IMR-90 (cell line): ENCODE results near the gene PPP6R3. TPM values are rescaled to one million over a fixed set of nuclear protein-coding genes. Genes with fewer than 3 reads are reported as not detected.

ENCODE experiments used
- ATAC-seq: fragments of 200-7000 bp; cut with Tn5 transposase; 2 replicates; pipeline ENCODE4 v1.9.1; 2020; ENCODE audit warnings: low read depth, mild to moderate bottlenecking, moderate library complexity
- BruUV-seq: library from RNA; stranded (reverse); fragments of 400-500 nt; replicated peaks from 2 replicates; lab custom pipeline; 2021; lab: Mats Ljungman, UMichigan
- CTCF ChIA-PET: fragments of 300-600 bp; formaldehyde crosslinking; extraction: SDS; loops from one replicate; lab custom pipeline; 2021; ENCODE audit warnings: antibody characterized with exemption; lab: Yijun Ruan, JAX
- POLR2A ChIA-PET: fragments of 300-600 bp; sonication (Branson Sonifier 250); formaldehyde crosslinking; loops from one replicate; lab custom pipeline; 2022; ENCODE audit warnings: antibody characterized with exemption; ENCODE audit not compliant: unreplicated experiment; lab: Charles Lee
- DNase-seq: peaks from one replicate; pipeline ENCODE4 v3.0.0; 2013
- H2AFZ ChIP-seq: replicated peaks from 2 replicates; pipeline ENCODE3; 2013; ENCODE audit warnings: low read length, mild to moderate bottlenecking; ENCODE audit not compliant: poor library complexity
- H2AK5ac ChIP-seq: 2 replicates; pipeline ENCODE4 v1.6.1; 2013; ENCODE audit warnings: low read depth, low read length, inconsistent platforms
- H2AK9ac ChIP-seq: replicated peaks from 2 replicates; pipeline ENCODE3; 2013; ENCODE audit warnings: mild to moderate bottlenecking, low read depth, low read length, moderate library complexity; ENCODE audit not compliant: poor library complexity
- H2BK120ac ChIP-seq: 2 replicates; pipeline ENCODE4 v1.6.1; 2013; ENCODE audit warnings: low read depth, low read length, inconsistent platforms
- H2BK15ac ChIP-seq: 3 replicates; pipeline ENCODE4 v1.6.1; 2013; ENCODE audit warnings: low read depth, low read length, inconsistent platforms
- H2BK20ac ChIP-seq: 2 replicates; pipeline ENCODE4 v1.6.1; 2013; ENCODE audit warnings: low read depth, mild to moderate bottlenecking, inconsistent platforms, low read length, moderate library complexity
- H2BK5ac ChIP-seq: 2 replicates; pipeline ENCODE4 v1.6.1; 2013; ENCODE audit warnings: mild to moderate bottlenecking, low read depth, low read length, inconsistent platforms; ENCODE audit not compliant: poor library complexity, severe bottlenecking
- H3K14ac ChIP-seq: replicated peaks from 2 replicates; pipeline ENCODE4 v1.6.1; 2013; ENCODE audit warnings: low read depth, low read length, inconsistent platforms
- H3K18ac ChIP-seq: 2 replicates; pipeline ENCODE4 v1.6.1; 2013; ENCODE audit warnings: low read depth, low read length, control low read depth
- H3K23ac ChIP-seq: 2 replicates; pipeline ENCODE4 v1.6.1; 2013; ENCODE audit warnings: low read depth, low read length, inconsistent platforms
- H3K27ac ChIP-seq: 2 replicates; pipeline ENCODE4 v1.5.1; 2013; ENCODE audit warnings: mild to moderate bottlenecking, control low read depth, low read length; ENCODE audit not compliant: insufficient read depth
- H3K27me3 ChIP-seq: 2 replicates; pipeline ENCODE4 v1.6.1; 2013; ENCODE audit warnings: low read length; ENCODE audit not compliant: control insufficient read depth, insufficient read depth
- H3K36me3 ChIP-seq: 2 replicates; pipeline ENCODE4 v1.6.1; 2013; ENCODE audit warnings: low read length, mixed read lengths; ENCODE audit not compliant: control insufficient read depth, insufficient read depth
- H3K4ac ChIP-seq: 2 replicates; pipeline ENCODE4 v1.6.1; 2013; ENCODE audit warnings: low read depth, low read length, inconsistent platforms
- H3K4me1 ChIP-seq: 2 replicates; pipeline ENCODE4 v1.6.1; 2013; ENCODE audit warnings: low read length, mixed read lengths; ENCODE audit not compliant: control insufficient read depth, insufficient read depth
- H3K4me2 ChIP-seq: 2 replicates; pipeline ENCODE4 v1.6.1; 2013; ENCODE audit warnings: low read depth, mild to moderate bottlenecking, control low read depth, low read length, moderate library complexity
- H3K4me3 ChIP-seq: 2 replicates; pipeline ENCODE4 v1.5.1; 2013; ENCODE audit warnings: low read depth, mild to moderate bottlenecking, control low read depth, low read length, moderate library complexity; ENCODE audit not compliant: insufficient read depth
- H3K56ac ChIP-seq: 2 replicates; pipeline ENCODE4 v1.6.1; 2013; ENCODE audit warnings: low read length, inconsistent platforms; ENCODE audit not compliant: insufficient read depth; ENCODE audit errors: extremely low read depth
- H3K79me1 ChIP-seq, 2 experiments: 2 replicates each; pipeline ENCODE4 v1.6.1; 2013; ENCODE audit warnings: low read length in 2 of 2, inconsistent platforms in 1 of 2, low read depth in 1 of 2
- H3K9ac ChIP-seq: 2 replicates; pipeline ENCODE4 v1.6.1; 2013; ENCODE audit warnings: low read depth, low read length, control low read depth
- H3K9me1 ChIP-seq: 2 replicates; pipeline ENCODE4 v1.6.1; 2013; ENCODE audit warnings: low read length, inconsistent platforms; ENCODE audit not compliant: insufficient read depth
- H3K9me3 ChIP-seq: 2 replicates; pipeline ENCODE4 v1.6.1; 2013; ENCODE audit warnings: low read length; ENCODE audit not compliant: control insufficient read depth, insufficient read depth
- H4K20me1 ChIP-seq: 2 replicates; pipeline ENCODE4 v1.6.1; 2013; ENCODE audit warnings: low read length, inconsistent platforms; ENCODE audit not compliant: insufficient read depth
- H4K5ac ChIP-seq: 2 replicates; pipeline ENCODE4 v1.6.1; 2013; ENCODE audit warnings: mild to moderate bottlenecking, low read depth, low read length, control low read depth
- H4K8ac ChIP-seq, 2 experiments: 2 replicates each; pipeline ENCODE4 v1.6.1; 2013; ENCODE audit warnings: low read depth in 2 of 2, low read length in 2 of 2, control low read depth in 1 of 2, inconsistent platforms in 1 of 2
- H4K91ac ChIP-seq: 2 replicates; pipeline ENCODE4 v1.6.1; 2013; ENCODE audit warnings: low read depth, low read length, inconsistent platforms; ENCODE audit not compliant: insufficient read depth
- BHLHE40 ChIP-seq: fragments of 150-350 bp; IDR thresholded peaks from 2 replicates; pipeline ENCODE4 v1.6.1; 2016; ENCODE audit warnings: mild to moderate bottlenecking, low read depth, low read length
- CEBPB ChIP-seq: IDR thresholded peaks from 2 replicates; pipeline ENCODE4 v1.6.1; 2012; ENCODE audit warnings: low read depth, low read length, improper control_type of control experiment
- CHD1 ChIP-seq: IDR thresholded peaks from 2 replicates; pipeline ENCODE4 v1.6.1; 2012; ENCODE audit warnings: low read depth, low read length, improper control_type of control experiment
- CTCF ChIP-seq: conservative IDR thresholded peaks from 2 replicates; pipeline ENCODE4 v1.5.1; 2012; ENCODE audit warnings: mild to moderate bottlenecking, low read depth, low read length, improper control_type of control experiment
- ELK1 ChIP-seq: fragments of 150-350 bp; IDR thresholded peaks from 2 replicates; pipeline ENCODE4 v1.6.1; 2016; ENCODE audit warnings: low read depth, mild to moderate bottlenecking, low read length, moderate library complexity, borderline replicate concordance
- FOS ChIP-seq: fragments of 150-350 bp; IDR thresholded peaks from 2 replicates; pipeline ENCODE4 v1.6.1; 2016; ENCODE audit warnings: low read depth, low read length
- MAFK ChIP-seq: IDR thresholded peaks from 2 replicates; pipeline ENCODE4 v1.6.1; 2012; ENCODE audit warnings: low read depth, low read length, improper control_type of control experiment
- MAZ ChIP-seq: IDR thresholded peaks from 2 replicates; pipeline ENCODE4 v1.6.1; 2012; ENCODE audit warnings: low read depth, mild to moderate bottlenecking, low read length, improper control_type of control experiment, moderate library complexity, borderline replicate concordance
- MXI1 ChIP-seq: IDR thresholded peaks from 2 replicates; pipeline ENCODE4 v1.6.1; 2012; ENCODE audit warnings: low read depth, mild to moderate bottlenecking, low read length, moderate library complexity, borderline replicate concordance
- NFE2L2 ChIP-seq: fragments of 150-350 bp; IDR thresholded peaks from 2 replicates; pipeline ENCODE4 v1.6.1; 2016; ENCODE audit warnings: low read depth, mild to moderate bottlenecking, low read length
- POLR2A ChIP-seq: IDR thresholded peaks from 2 replicates; pipeline ENCODE4 v1.6.1; 2012; ENCODE audit warnings: mild to moderate bottlenecking, low read depth, low read length
- RAD21 ChIP-seq: IDR thresholded peaks from 2 replicates; pipeline ENCODE4 v1.6.1; 2012; ENCODE audit warnings: low read length, improper control_type of control experiment
- RCOR1 ChIP-seq: IDR thresholded peaks from 2 replicates; pipeline ENCODE4 v1.6.1; 2012; ENCODE audit warnings: mild to moderate bottlenecking, low read length, improper control_type of control experiment; ENCODE audit not compliant: insufficient replicate concordance
- RFX5 ChIP-seq: IDR thresholded peaks from 2 replicates; pipeline ENCODE4 v1.8.0; 2012; ENCODE audit warnings: low read depth, mild to moderate bottlenecking, low read length, moderate library complexity
- SMC3 ChIP-seq: fragments of 150-350 bp; IDR thresholded peaks from 2 replicates; pipeline ENCODE4 v1.6.1; 2016; ENCODE audit warnings: low read depth, mild to moderate bottlenecking, antibody characterized with exemption, low read length, moderate library complexity
- USF2 ChIP-seq: fragments of 150-350 bp; IDR thresholded peaks from 2 replicates; pipeline ENCODE4 v1.6.1; 2017; ENCODE audit warnings: mild to moderate bottlenecking, antibody characterized with exemption, low read length, low read depth
- WGBS, 2 experiments: methylation state at CpG; one replicate each; pipeline versions ENCODE4 v1.1.5 to v1.1.7; 2013; ENCODE audit warnings: missing lambda C conversion rate in 2 of 2; ENCODE audit not compliant: insufficient read length in 1 of 2; ENCODE audit errors: extremely low coverage in 2 of 2; 5-methylcytosine and 5-hydroxymethylcytosine counted together
- dilution Hi-C: fragments of 300-500 bp; cut with HindIII; formaldehyde crosslinking; loops from one replicate; pipeline ENCODE4 v1.14.3; 2018; ENCODE audit warnings: low sequenced_read_pairs; ENCODE audit not compliant: unreplicated experiment
- in situ Hi-C: fragments of 300-500 bp; cut with MboI; formaldehyde crosslinking; loops from 3 replicates; pipeline ENCODE4 v1.14.3; 2019; ENCODE audit warnings: low sequenced_read_pairs, inconsistent platforms, mixed read lengths
- intact Hi-C: fragments of 100-400 bp; cut with micrococcal nuclease; formaldehyde crosslinking; loops from 2 replicates; pipeline ENCODE4 v1.10.0; 2022
- polyA plus RNA-seq, 3 experiments: library from polyadenylated mRNA; depleted of rRNA; stranded (reverse); fragments of >200 nt; gene quantifications; 2 replicates each; pipeline ENCODE4 v1.2.3, GENCODE V29; 2012; ENCODE audit warnings: low replicate concordance in 1 of 3
- total RNA-seq: library from RNA; depleted of rRNA; stranded (reverse); fragments of >200 nt; gene quantifications from 2 replicates; pipeline ENCODE4 v1.2.3, GENCODE V29; 2012

The PPP6R3 gene
- total and polyA plus RNA-seq, 2 of the 4 experiments (the other 2 are of a cell fraction) = 29.0 to 123 TPM

- Histone ChIP-seq H2BK20ac (no peak overlapping the region), H2AFZ (no peak overlapping the region), H2AK5ac (no peak overlapping the region), H3K79me1 (peaks cover 39 to 48% of the 10 kb centered on the region in 2 experiments), H3K36me3 (peaks cover 36% of the 10 kb centered on the region), H3K4ac (no peak overlapping the region), H2BK5ac (no peak overlapping the region), H3K9ac (no peak overlapping the region), H4K8ac (no peak overlapping the region), H3K4me3 (no peak overlapping the region), H3K14ac (no peak overlapping the region), H3K4me1 (peaks cover 4% of the 10 kb centered on the region), H2AK9ac (no peak overlapping the region), H3K27me3 (no peaks in the 10 kb centered on the region), H3K27ac (no peak overlapping the region), H3K4me2 (no peak overlapping the region), H3K18ac (no peak overlapping the region), H2BK120ac (no peak overlapping the region), H3K23ac (no peak overlapping the region), H3K56ac (no peak overlapping the region), H4K5ac (no peak overlapping the region), H3K9me3 (no peaks in the 10 kb centered on the region), H3K9me1 (0 out of 2 replicates have a peak, but pooled peaks cover 13% of the 10 kb centered on the region), H2BK15ac (no peak overlapping the region), H4K91ac (no peak overlapping the region), H4K20me1 (peaks cover 15% of the 10 kb centered on the region; the same call in 1 of the 2 replicates)
- dilution Hi-C loops (no loop called here), in situ Hi-C loops (no loop called here), intact Hi-C loops (loop anchor here (10.0 kb wide), 1 partner anchor 106 kb away; the partner anchor contains the start of gene PPP6R3)
- ATAC-seq = no peak
- CTCF ChIA-PET = interaction anchor here (0.7 kb wide), 1 partner anchor 62 kb away, joined by 3 read pairs; no protein-coding TSS in a partner anchor
- WGBS, 2 experiments = no CpG with 5 or more reads among the region's 1 CpG
- no peak for DNase-seq
- BruUV-seq = no TSS peak
- TF ChIP-seq MAZ = no peak
- TF ChIP-seq POLR2A = no peak
- no peak for TF ChIP-seq FOS
- no peak for TF ChIP-seq RCOR1
- no peak for TF ChIP-seq NFE2L2
- TF ChIP-seq RAD21 = no peak
- TF ChIP-seq MAFK = no peak
- TF ChIP-seq ELK1 = no peak
- no peak for TF ChIP-seq CTCF
- TF ChIP-seq CEBPB = no peak
- no peak for TF ChIP-seq SMC3
- no peak for TF ChIP-seq CHD1
- TF ChIP-seq MXI1 = no peak
- no peak for TF ChIP-seq RFX5
- no peak for TF ChIP-seq USF2
- no peak for TF ChIP-seq BHLHE40
- POLR2A ChIA-PET = no interaction called here
Observed at GRCh38 chr11:68570691-68571090, 110.1 kb downstream of the PPP6R3 start.
